ENCODE results near the gene AGPAT3. TPM values are rescaled to one million over a fixed set of nuclear protein-coding genes. Genes with fewer than 3 reads are reported as not detected.

Gene AGPAT3
- total and polyA plus RNA-seq, 10 of the 15 experiments (the other 5 are each of a cell fraction or from before 2014, with no cell fraction given) = 1.2 to 110 (median 30.8) TPM

DNA sequence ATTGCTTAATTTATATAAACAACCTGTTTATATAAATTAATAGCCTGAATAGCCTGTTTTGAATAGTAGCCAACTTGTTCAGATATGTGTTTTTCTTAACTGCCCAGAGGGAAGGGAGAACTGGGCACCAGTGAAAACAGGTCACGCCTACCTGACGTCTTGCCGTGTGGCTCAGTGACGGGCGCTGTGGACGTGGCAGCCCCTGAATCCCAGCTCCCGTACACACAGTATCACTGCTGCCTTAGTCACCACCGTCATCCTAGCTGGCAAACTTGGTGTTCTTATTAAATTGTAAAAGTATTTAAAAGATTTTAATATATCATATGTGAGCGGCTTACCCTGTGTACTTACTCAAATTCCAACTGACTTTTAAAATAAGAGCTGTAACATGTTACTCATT, 111.6 kb downstream of the AGPAT3 start:
- ATAC-seq (no peak), FAIRE-seq (no peak), DNase-seq (ENCODE audit: low read depth, low spot score) (no peak)
- BruUV-seq (replicated peaks) = no TSS peak
- in situ Hi-C loops (cut with MboI) = loop anchor here (5.0 kb wide), 1 partner anchor 169 kb away; no protein-coding TSS in a partner anchor
- CTCF ChIA-PET = interaction anchor here (0.7 to 2.3 kb wide), 3 partner anchors 13 to 166 kb away, joined by 3 to 19 read pairs (median 10); no protein-coding TSS in a partner anchor
- Histone ChIP-seq H3K27me3 (replicated peaks in 1 of 2; ENCODE audit: control insufficient read depth in 2 of 2, insufficient read depth in 2 of 2, low read length in 1 of 2) (no peaks in the 10 kb centered on the region), H3K79me2 (ENCODE audit: control insufficient read depth, insufficient read depth, low read length) (no peaks in the 10 kb centered on the region; the same call in none of the 2 replicates), H3K9me3 (replicated peaks; ENCODE audit: control insufficient read depth, insufficient read depth, low read length) (no peaks in the 10 kb centered on the region), H4K20me1 (ENCODE audit: control insufficient read depth, insufficient read depth) (no peaks in the 10 kb centered on the region), H3K4me3 (no peak overlapping the region), H2AFZ (ENCODE audit: control insufficient read depth, low read depth, low read length) (no peak overlapping the region), H3K4me2 (ENCODE audit: control insufficient read depth, insufficient read depth) (no peak overlapping the region), H3K27ac (ENCODE audit: control insufficient read depth, insufficient read depth) (no peak overlapping the region), H3K4me1 (ENCODE audit: control insufficient read depth, insufficient read depth, low read length) (peaks cover 6% of the 10 kb centered on the region), H3K9ac (ENCODE audit: control insufficient read depth, insufficient read depth, low read length) (no peak overlapping the region), H3K36me3 (ENCODE audit: control insufficient read depth in 2 of 2, insufficient read depth in 2 of 2, low read length in 1 of 2) (peaks cover 10 to 21% of the 10 kb centered on the region in 2 experiments; a peak in 3 of 4 replicates)
- intact Hi-C loops (cut with micrococcal nuclease; ENCODE audit: unreplicated experiment) = no loop called here
- POLR2A ChIA-PET = interaction anchor here (0.6 kb wide), 1 partner anchor 172 kb away, joined by 4 read pairs; no protein-coding TSS in a partner anchor
- WGBS (ENCODE audit: insufficient coverage, insufficient replicate concordance, low lambda C conversion rate, missing lambda C conversion rate) = 95% methylated on average over 9 of the region's 9 CpGs
- TF ChIP-seq, protein P1, sequence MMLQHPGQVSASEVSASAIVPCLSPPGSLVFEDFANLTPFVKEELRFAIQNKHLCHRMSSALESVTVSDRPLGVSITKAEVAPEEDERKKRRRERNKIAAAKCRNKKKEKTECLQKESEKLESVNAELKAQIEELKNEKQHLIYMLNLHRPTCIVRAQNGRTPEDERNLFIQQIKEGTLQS (IDR thresholded peaks at IDR 0.05; ENCODE audit: borderline replicate concordance, extremely low read depth, low read depth, low read length) = no peak
- TF ChIP-seq JUND (IDR thresholded peaks at IDR 0.05; ENCODE audit: low read depth, low read length) (no peak), TCF12 (IDR thresholded peaks at IDR 0.05; ENCODE audit: low read depth, low read length) (no peak), NFXL1 (IDR thresholded peaks at IDR 0.05; ENCODE audit: borderline replicate concordance) (no peak)
- TF ChIP-seq, protein P2, sequence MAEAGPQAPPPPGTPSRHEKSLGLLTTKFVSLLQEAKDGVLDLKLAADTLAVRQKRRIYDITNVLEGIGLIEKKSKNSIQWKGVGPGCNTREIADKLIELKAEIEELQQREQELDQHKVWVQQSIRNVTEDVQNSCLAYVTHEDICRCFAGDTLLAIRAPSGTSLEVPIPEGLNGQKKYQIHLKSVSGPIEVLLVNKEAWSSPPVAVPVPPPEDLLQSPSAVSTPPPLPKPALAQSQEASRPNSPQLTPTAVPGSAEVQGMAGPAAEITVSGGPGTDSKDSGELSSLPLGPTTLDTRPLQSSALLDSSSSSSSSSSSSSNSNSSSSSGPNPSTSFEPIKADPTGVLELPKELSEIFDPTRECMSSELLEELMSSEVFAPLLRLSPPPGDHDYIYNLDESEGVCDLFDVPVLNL (IDR thresholded peaks at IDR 0.05; ENCODE audit: low read depth, low read length) = no peak
- TF ChIP-seq, protein P3, sequence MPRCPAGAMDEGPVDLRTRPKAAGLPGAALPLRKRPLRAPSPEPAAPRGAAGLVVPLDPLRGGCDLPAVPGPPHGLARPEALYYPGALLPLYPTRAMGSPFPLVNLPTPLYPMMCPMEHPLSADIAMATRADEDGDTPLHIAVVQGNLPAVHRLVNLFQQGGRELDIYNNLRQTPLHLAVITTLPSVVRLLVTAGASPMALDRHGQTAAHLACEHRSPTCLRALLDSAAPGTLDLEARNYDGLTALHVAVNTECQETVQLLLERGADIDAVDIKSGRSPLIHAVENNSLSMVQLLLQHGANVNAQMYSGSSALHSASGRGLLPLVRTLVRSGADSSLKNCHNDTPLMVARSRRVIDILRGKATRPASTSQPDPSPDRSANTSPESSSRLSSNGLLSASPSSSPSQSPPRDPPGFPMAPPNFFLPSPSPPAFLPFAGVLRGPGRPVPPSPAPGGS (IDR thresholded peaks at IDR 0.05; ENCODE audit: borderline replicate concordance, insufficient read depth, low read depth, low read length, poor library complexity, severe bottlenecking) = no peak
- TF ChIP-seq, protein P4, sequence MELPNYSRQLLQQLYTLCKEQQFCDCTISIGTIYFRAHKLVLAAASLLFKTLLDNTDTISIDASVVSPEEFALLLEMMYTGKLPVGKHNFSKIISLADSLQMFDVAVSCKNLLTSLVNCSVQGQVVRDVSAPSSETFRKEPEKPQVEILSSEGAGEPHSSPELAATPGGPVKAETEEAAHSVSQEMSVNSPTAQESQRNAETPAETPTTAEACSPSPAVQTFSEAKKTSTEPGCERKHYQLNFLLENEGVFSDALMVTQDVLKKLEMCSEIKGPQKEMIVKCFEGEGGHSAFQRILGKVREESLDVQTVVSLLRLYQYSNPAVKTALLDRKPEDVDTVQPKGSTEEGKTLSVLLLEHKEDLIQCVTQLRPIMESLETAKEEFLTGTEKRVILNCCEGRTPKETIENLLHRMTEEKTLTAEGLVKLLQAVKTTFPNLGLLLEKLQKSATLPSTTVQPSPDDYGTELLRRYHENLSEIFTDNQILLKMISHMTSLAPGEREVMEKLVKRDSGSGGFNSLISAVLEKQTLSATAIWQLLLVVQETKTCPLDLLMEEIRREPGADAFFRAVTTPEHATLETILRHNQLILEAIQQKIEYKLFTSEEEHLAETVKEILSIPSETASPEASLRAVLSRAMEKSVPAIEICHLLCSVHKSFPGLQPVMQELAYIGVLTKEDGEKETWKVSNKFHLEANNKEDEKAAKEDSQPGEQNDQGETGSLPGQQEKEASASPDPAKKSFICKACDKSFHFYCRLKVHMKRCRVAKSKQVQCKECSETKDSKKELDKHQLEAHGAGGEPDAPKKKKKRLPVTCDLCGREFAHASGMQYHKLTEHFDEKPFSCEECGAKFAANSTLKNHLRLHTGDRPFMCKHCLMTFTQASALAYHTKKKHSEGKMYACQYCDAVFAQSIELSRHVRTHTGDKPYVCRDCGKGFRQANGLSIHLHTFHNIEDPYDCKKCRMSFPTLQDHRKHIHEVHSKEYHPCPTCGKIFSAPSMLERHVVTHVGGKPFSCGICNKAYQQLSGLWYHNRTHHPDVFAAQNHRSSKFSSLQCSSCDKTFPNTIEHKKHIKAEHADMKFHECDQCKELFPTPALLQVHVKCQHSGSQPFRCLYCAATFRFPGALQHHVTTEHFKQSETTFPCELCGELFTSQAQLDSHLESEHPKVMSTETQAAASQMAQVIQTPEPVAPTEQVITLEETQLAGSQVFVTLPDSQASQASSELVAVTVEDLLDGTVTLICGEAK (IDR thresholded peaks at IDR 0.05; ENCODE audit: borderline replicate concordance) = no peak
- RAD21 ChIA-PET (ENCODE audit: unreplicated experiment) = no interaction called here
- SMC1A ChIA-PET (ENCODE audit: uncharacterized antibody, unreplicated experiment) = interaction anchor here (1.2 to 1.3 kb wide), 2 partner anchors 159 to 197 kb away, joined by 3 to 4 read pairs; no protein-coding TSS in a partner anchor
